ENCODE results near the gene RSPH1.

The RSPH1 gene

GRCh38 chr21:42423685-42424084, 72.3 kb downstream of the RSPH1 start:
- no peak for DNase-seq (ENCODE audit: low spot score)
- Histone ChIP-seq H3K27ac (no peak overlapping the region), H3K4me3 (no peak overlapping the region)
- TF ChIP-seq CTCF (IDR thresholded peaks at IDR 0.05), result no peak

- no peak for TF ChIP-seq CTCF (IDR thresholded peaks at IDR 0.05)
Measured at GRCh38 chr21:42423197-42423675, 72.8 kb downstream of the RSPH1 start.

More at GRCh38 chr21:42423197-42423675, 72.8 kb downstream of the RSPH1 start:
- DNase-seq (ENCODE audit: low spot score), result no peak
- H3K27ac ChIP-seq, result no peak overlapping the region
- no peak overlapping the region for H3K4me3 ChIP-seq
